ENCODE measurements around the gene POLR2F. TPM values are rescaled to one million over a fixed set of nuclear protein-coding genes. Genes with fewer than 3 reads are reported as not detected.
"Not testable (repeated sequence)": the region's sequence is repeated elsewhere in the genome, so short reads cannot be mapped to it uniquely, and the experiment has no call there.

Gene POLR2F
- total RNA-seq, 4 donors from 2014 or later = 60.1 to 66.8 (median 64.1) TPM

DNA sequence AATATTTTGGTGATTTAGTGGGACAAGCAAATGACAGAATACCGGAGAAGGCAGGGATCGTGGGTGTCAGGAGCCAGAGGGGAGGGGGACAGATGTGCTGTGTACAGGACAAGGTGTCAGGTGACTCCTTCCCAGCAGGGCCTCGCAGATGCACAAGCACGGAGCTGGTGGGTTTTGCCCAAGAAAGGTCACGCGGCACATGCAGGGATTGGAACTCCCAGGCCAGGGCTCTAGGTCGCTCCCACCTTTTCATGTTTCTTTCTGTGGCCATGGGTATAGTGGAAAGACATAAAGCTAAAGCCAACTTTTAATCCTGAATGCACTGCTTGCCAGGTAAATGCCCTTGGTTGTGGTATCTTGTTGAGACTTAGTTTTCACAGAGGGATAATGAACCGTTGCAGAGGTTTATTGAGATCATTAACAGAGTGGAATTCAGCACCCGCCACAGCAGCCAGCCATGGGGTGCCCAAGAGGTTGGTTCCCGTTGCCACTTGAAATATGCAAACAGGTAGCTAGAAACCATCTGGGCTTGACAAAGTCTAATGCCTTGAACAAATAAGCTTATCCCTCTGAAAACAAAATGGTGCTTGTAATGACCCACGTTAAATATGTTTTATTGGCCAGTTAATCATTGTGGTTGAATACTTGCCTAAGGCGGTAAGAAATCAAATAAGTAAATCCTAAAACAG lies 10.2 kb upstream of the POLR2F start:
- no peak overlapping the region for H3K4me3 ChIP-seq
- TF ChIP-seq, protein P1, sequence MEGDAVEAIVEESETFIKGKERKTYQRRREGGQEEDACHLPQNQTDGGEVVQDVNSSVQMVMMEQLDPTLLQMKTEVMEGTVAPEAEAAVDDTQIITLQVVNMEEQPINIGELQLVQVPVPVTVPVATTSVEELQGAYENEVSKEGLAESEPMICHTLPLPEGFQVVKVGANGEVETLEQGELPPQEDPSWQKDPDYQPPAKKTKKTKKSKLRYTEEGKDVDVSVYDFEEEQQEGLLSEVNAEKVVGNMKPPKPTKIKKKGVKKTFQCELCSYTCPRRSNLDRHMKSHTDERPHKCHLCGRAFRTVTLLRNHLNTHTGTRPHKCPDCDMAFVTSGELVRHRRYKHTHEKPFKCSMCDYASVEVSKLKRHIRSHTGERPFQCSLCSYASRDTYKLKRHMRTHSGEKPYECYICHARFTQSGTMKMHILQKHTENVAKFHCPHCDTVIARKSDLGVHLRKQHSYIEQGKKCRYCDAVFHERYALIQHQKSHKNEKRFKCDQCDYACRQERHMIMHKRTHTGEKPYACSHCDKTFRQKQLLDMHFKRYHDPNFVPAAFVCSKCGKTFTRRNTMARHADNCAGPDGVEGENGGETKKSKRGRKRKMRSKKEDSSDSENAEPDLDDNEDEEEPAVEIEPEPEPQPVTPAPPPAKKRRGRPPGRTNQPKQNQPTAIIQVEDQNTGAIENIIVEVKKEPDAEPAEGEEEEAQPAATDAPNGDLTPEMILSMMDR (IDR thresholded peaks at IDR 0.05) = no peak
- TF ChIP-seq EP300 (IDR thresholded peaks at IDR 0.05) = no peak
- no peak for TF ChIP-seq POLR2A (IDR thresholded peaks at IDR 0.05)
- TF ChIP-seq POLR2AphosphoS5 (IDR thresholded peaks at IDR 0.05) = no peak
- no peak overlapping the region for H3K27ac ChIP-seq
- H3K36me3 ChIP-seq = peaks cover 38% of the 10 kb centered on the region
- WGBS = 83% methylated on average over 12 of the region's 12 CpGs
- no peaks in the 10 kb centered on the region for H3K4me1 ChIP-seq
- no peak for DNase-seq (ENCODE audit: low spot score in 2 of 2)
- H3K27me3 ChIP-seq = no peaks in the 10 kb centered on the region
- no peaks in the 10 kb centered on the region for H3K9me3 ChIP-seq

DNA sequence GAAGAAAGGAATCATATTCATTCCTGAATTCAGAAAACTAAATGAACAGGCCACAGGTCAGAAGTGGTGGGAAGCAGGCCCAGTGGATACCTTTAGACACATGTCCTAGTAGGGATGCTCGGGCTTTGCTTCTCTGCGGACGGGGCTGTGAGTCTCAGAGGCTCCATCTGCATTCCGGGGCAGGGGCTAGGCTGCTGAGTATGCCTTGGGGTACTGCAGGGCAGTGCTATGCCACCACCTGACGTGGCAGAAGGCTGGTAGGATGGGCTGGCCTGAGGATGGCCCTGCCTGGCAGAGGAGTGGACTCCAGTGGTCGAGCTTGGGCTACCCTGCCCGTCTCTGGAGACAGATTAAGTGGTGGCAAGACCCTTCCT lies 9.7 kb upstream of the POLR2F start:
- TF ChIP-seq, protein P1 (IDR thresholded peaks at IDR 0.05) = no peak
- no peak for TF ChIP-seq POLR2A (IDR thresholded peaks at IDR 0.05)
- no peak for TF ChIP-seq EP300 (IDR thresholded peaks at IDR 0.05)
- no peak for TF ChIP-seq POLR2AphosphoS5 (IDR thresholded peaks at IDR 0.05)
- Histone ChIP-seq H3K9me3 (no peaks in the 10 kb centered on the region), H3K27ac (no peak overlapping the region), H3K36me3 (peaks cover 38% of the 10 kb centered on the region), H3K27me3 (no peaks in the 10 kb centered on the region), H3K4me1 (no peaks in the 10 kb centered on the region), H3K4me3 (no peak overlapping the region)
- WGBS = 77% methylated on average over 6 of the region's 7 CpGs
- no peak for DNase-seq (ENCODE audit: low spot score in 2 of 2)

DNA sequence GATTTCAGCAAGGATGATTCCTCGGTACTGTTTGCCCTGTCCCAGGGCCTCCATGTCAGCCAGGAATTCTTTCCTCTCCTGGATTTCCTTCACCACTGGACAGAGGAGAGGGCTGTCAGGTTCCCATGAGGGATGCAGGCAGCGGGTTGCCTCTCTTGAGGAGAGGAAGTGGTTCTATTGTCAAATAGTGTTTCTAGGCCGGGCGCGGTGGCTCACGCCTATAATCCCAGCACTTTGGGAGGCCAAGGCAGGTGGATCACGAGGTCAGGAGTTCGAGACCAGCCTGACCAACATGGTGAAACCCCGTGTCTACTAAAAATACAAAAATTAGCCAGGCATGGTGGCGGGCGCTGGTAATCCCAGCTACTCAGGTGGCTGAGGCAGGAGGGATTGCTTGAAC lies 9.1 kb upstream of the POLR2F start:
- not testable (repeated sequence) for H3K4me1 ChIP-seq; H3K9me3 ChIP-seq; DNase-seq (ENCODE audit: low spot score in 2 of 2); H3K27ac ChIP-seq; H3K27me3 ChIP-seq; H3K4me3 ChIP-seq
- H3K36me3 ChIP-seq = peaks cover 38% of the 10 kb centered on the region
- WGBS = 94% methylated on average over 11 of the region's 11 CpGs

- WGBS = 94% methylated on average over 14 of the region's 14 CpGs
- not testable (repeated sequence) for H3K9me3 ChIP-seq; H3K4me3 ChIP-seq; H3K27ac ChIP-seq; DNase-seq (ENCODE audit: low spot score in 2 of 2); H3K4me1 ChIP-seq; H3K27me3 ChIP-seq
- peaks cover 13% of the 10 kb centered on the region for H3K36me3 ChIP-seq
Observed at GRCh38 chr22:37947142-37947795, 6.2 kb upstream of the POLR2F start.

DNA sequence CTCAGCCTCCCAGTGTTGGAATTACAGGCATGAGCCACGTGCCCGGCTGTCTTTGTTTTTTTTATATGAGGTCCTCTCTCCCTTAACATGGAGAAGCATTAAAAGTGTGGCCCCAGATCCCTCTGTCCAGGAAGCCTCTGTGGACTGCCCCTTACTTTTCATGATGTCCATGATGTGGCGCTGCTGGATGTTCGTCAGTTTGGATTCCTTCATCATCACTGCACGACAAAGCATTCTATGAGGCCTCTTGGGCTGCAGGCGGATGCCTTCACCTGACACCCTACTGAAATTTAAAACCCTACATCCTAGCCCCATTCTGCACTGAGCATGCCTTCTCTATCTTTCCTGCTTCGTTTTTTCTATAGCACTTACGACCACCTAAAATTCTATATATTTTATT lies 2.2 kb upstream of the POLR2F start:
- H3K4me1 ChIP-seq = peaks cover 22% of the 10 kb centered on the region
- TF ChIP-seq POLR2A (IDR thresholded peaks at IDR 0.05) (no peak), EP300 (IDR thresholded peaks at IDR 0.05) (no peak), POLR2AphosphoS5 (IDR thresholded peaks at IDR 0.05) (no peak)
- TF ChIP-seq, protein P1 (IDR thresholded peaks at IDR 0.05) = no peak
- no peak for DNase-seq (ENCODE audit: low spot score in 2 of 2)
- no peaks in the 10 kb centered on the region for H3K36me3 ChIP-seq
- no peaks in the 10 kb centered on the region for H3K27me3 ChIP-seq
- H3K27ac ChIP-seq = no peak overlapping the region
- H3K4me3 ChIP-seq = no peak overlapping the region
- H3K9me3 ChIP-seq = no peaks in the 10 kb centered on the region
- 68% methylated on average over 8 of the region's 8 CpGs for WGBS

DNA sequence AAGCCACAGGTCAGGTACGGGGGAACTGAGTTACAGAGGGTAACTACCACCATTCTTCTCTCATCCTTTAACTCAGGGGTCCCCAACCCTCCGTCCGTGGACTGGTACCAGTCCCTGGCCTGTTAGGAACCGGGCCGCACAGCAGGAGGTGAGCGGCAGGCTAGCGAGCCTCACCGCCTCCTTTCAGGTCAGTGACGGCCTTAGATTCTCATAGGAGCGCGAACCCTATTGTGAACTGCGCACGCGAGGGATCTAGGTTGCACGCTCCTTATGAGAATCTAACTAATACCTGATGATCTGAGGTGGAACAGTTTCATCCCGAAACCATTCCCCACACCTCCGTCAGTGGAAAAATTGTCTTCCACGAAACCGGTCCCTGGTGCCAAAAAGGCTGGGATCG lies 870 bp upstream of the POLR2F start:
- Histone ChIP-seq H3K36me3 (peaks cover 13% of the 10 kb centered on the region), H3K4me3 (peak overlapping the region; percentile 98), H3K4me1 (peaks cover 22% of the 10 kb centered on the region)
- H3K27ac ChIP-seq; DNase-seq (ENCODE audit: low spot score in 2 of 2); H3K27me3 ChIP-seq; H3K9me3 ChIP-seq: not testable (repeated sequence)
- 11% methylated on average over 9 of the region's 20 CpGs for WGBS

DNA sequence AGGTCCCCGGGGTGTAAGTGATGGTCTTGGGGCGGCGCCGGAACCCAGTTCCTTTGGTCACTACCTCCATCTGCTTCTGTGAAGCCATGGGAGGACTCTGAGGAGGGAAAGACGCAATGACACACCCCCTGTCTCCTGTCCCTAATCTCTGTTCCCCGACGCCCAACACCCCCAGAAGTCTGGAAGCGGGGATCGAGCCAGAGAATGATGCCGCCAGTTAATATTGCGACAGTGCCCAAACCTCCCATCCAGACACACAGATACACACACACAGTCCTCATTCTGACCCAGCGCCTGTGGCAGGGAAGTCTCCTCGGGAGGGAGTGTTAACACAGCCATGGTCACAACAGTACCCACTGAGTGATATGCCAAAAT lies 450 bp upstream of the POLR2F start:
- Histone ChIP-seq H3K36me3 (peaks cover 17% of the 10 kb centered on the region), H3K27ac (peak overlapping the region; percentile 73), H3K27me3 (no peaks in the 10 kb centered on the region), H3K4me1 (peaks cover 22% of the 10 kb centered on the region), H3K9me3 (no peaks in the 10 kb centered on the region), H3K4me3 (peak overlapping the region; percentile 98)
- no peak for DNase-seq (ENCODE audit: low spot score in 2 of 2)
- TF ChIP-seq EP300 (IDR thresholded peaks at IDR 0.05) (no peak), POLR2AphosphoS5 (IDR thresholded peaks at IDR 0.05) (no peak), POLR2A (IDR thresholded peaks at IDR 0.05) (no peak)
- TF ChIP-seq, protein P1 (IDR thresholded peaks at IDR 0.05) = no peak
- 0% methylated on average over 1 of the region's 13 CpGs for WGBS

Measured in suprapubic skin (tissue), 4 donors.